GM10266 (cell line): ENCODE results near the gene SYTL2.

Experiments used
- DNase-seq: peaks from one replicate; pipeline ENCODE4 v3.0.0; 2012; ENCODE audit errors: extremely low spot score
- CTCF ChIP-seq: IDR thresholded peaks from 2 replicates; pipeline ENCODE4 v1.5.1; 2012; ENCODE audit warnings: mild to moderate bottlenecking, low read depth; ENCODE audit not compliant: control insufficient read depth, insufficient read depth; ENCODE audit errors: missing control alignments

SYTL2 gene

DNA sequence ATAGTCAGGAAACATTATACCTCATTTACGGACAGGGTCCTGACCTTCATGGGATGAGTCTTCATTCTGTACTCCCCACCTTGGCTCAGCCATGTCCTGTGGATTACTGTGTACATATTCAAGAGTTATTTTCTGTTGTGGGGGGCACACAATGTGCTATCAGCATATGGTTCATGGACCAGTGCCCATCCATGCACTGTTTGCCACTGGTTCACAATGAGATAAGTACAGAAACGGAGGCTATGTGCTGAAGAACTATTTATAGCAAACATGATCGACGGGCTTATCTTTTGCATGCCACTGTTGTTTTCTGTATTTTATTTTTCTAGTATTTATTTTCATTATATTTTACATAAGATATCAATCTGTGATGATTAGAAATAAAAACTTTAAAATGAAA is 68.6 kb downstream of the SYTL2 start:
- TF ChIP-seq CTCF: no peak
- no peak for DNase-seq

DNA sequence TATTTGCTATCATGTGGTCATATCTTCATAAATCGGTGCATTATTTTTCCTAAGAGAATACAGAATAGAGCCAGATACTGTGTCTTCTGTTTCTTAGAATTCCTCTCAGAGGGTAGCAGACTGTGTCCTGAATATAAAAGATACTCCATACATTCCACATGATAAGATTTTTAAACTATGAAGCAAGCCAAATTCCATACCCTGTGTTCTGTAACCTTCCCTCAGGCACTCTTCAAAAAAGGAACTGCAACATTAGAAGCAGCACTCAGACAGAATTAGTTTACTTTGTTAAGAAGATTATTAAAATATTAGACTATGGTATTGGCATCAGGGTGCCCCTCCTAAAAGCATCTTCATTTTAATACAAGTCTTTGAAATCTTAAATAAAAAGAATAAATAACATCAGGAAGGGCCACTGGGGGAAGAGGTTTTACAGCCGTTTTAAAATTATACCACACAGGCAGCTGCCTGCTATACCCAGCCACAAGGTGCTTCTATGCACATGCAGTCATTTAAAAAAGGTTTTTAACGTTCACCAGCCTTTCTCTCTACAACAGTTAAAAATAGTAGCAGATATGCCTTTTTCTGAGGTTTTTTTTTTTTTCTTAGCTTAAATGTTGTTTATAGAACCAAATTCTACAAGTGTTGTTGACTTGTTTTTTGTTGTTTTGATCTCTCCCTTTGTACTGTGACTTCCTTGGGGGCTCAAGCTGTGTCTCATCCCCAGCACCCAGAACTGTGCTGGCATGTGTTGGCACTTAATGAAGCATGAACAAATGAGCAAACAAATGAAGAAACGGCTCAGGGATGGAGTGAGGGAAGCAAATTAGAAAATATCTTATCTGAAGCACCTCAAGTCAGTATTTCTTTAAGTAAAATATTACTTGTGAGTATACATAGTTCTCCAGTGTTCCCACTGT is 70.2 kb downstream of the SYTL2 start:
- no peak for DNase-seq
- no peak for TF ChIP-seq CTCF

- no peak for TF ChIP-seq CTCF
- DNase-seq: no peak
Measured at GRCh38 chr11:85737738-85738137, 73.2 kb downstream of the SYTL2 start.

DNA sequence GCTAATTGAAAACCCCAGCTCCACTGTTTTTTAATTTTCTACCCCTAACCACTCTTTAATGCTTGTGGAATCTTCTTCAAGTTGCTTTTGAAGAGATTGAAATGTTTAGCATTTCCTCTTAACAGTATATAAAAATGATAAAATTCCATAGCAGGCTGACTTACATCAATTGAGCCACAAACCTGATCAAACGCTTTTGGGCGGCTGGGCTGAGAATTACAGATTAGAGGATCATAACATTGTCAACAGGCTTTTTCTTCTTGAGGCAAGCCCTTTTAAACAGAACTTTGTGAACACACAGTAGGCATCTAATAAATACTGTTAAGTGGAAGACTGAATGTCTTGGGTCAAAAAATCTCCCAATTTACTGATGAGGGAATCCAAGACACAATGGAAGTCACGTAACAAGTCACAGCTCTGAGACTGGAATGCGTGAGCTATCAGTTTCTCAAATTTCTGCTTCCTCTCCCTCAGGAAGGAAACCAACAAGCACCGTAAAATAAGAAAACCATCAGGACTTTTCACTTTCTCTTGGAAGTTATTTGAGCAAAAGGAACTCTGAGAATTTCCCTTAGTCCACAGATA is 75.0 kb downstream of the SYTL2 start:
- TF ChIP-seq CTCF: no peak
- DNase-seq: no peak

GRCh38 chr11:85732965-85733364 is 78.0 kb downstream of the SYTL2 start:
- no peak for DNase-seq
- no peak for TF ChIP-seq CTCF

GRCh38 chr11:85726381-85726780 is 84.6 kb downstream of the SYTL2 start:
- DNase-seq: no peak
- no peak for TF ChIP-seq CTCF
